SU-DHL-6 (cell line): ENCODE measurements around the gene SLC38A10.

Source experiments
- CTCF ChIP-seq: fragments of 200-600 bp; sonication (generic); IDR thresholded peaks from one replicate; pipeline ENCODE4 v1.5.1; 2017; ENCODE audit warnings: antibody characterized with exemption, mild to moderate bottlenecking, low read length, moderate library complexity; ENCODE audit not compliant: insufficient read depth, poor library complexity, severe bottlenecking
- EZH2phosphoT487 ChIP-seq: fragments of 200-600 bp; sonication (generic), shearing (Covaris generic); conservative IDR thresholded peaks from 2 replicates; pipeline ENCODE4 v1.6.1; 2018; ENCODE audit warnings: mild to moderate bottlenecking, antibody characterized with exemption, low read length, moderate library complexity, mixed read lengths

DNA sequence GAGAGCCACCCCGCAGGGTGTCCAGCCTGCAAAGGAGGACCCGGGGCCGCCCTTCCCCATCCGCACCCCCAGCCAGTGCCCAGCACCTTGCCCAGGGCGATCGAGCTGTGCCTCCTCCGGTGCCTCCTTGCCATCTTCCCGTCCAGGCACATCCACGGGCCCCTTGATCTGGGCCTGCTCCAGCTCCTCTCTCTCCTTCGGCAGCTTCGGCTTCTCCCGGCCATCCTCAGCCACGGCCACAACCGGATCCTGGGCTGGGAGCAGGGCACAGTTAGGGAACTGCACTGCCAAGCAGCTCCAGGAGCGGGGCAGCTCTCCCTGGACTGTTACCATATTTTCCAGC is 42.1 kb downstream of the SLC38A10 start:
- TF ChIP-seq CTCF (no peak), EZH2phosphoT487 (no peak)
